Keratinocyte (primary cell): ENCODE data around the gene APOBR. TPM values are rescaled to one million over a fixed set of nuclear protein-coding genes. Genes with fewer than 3 reads are reported as not detected.

Experiments
- DNase-seq: peaks from one replicate; pipeline ENCODE4 v3.0.0-alpha.2; 2011; ENCODE audit warnings: low read depth, missing footprints, low spot score
- FAIRE-seq: peaks from 2 replicates; lab custom pipeline; 2011; peaks lifted over from hg19 to GRCh38; lab: Jason Lieb, UNC
- H2AFZ ChIP-seq: 2 replicates; pipeline ENCODE4 v1.6.0; 2012; ENCODE audit warnings: low read length, control low read depth, inconsistent platforms; ENCODE audit not compliant: control insufficient read depth
- H3K27ac ChIP-seq: 2 replicates; pipeline ENCODE4 v1.5.1; 2011; ENCODE audit warnings: low read length; ENCODE audit not compliant: control insufficient read depth, insufficient read depth
- H3K27me3 ChIP-seq: 3 replicates; pipeline ENCODE4 v1.6.0; 2011; ENCODE audit warnings: low read length; ENCODE audit not compliant: control insufficient read depth, insufficient read depth; ENCODE audit errors: extremely low read depth
- H3K36me3 ChIP-seq, 2 experiments: 2 replicates in 1 of 2; 3 replicates in 1 of 2; pipeline ENCODE4 v1.5.1; 2011; ENCODE audit warnings: low read length in 2 of 2, mild to moderate bottlenecking in 1 of 2; ENCODE audit not compliant: control insufficient read depth in 2 of 2, insufficient read depth in 2 of 2; ENCODE audit errors: extremely low read depth in 1 of 2
- H3K4me1 ChIP-seq: 3 replicates; pipeline ENCODE4 v1.5.1; 2011; ENCODE audit warnings: low read length; ENCODE audit not compliant: control insufficient read depth, insufficient read depth; ENCODE audit errors: extremely low read depth
- H3K4me2 ChIP-seq: 3 replicates; pipeline ENCODE4 v1.6.0; 2011; ENCODE audit warnings: low read depth, low read length; ENCODE audit not compliant: control insufficient read depth, insufficient read depth; ENCODE audit errors: extremely low read depth
- H3K4me3 ChIP-seq, 3 experiments: fragments of 200-600 bp in 1 of 3; sonication (generic) in 1 of 3; 2 replicates in 2 of 3; 3 replicates in 1 of 3; pipeline ENCODE4 v1.5.1; 2011 to 2016; ENCODE audit warnings: low read length in 3 of 3, mild to moderate bottlenecking in 3 of 3, control low read depth in 2 of 3, inconsistent platforms in 1 of 3, low read depth in 1 of 3, mixed read lengths in 1 of 3, mixed run types in 1 of 3, moderate library complexity in 1 of 3; ENCODE audit not compliant: control insufficient read depth in 2 of 3, insufficient read depth in 2 of 3; ENCODE audit errors: extremely low read depth in 1 of 3
- H3K79me2 ChIP-seq: 2 replicates; pipeline ENCODE4 v1.6.0; 2012; ENCODE audit warnings: low read length; ENCODE audit not compliant: control insufficient read depth, insufficient read depth
- H3K9ac ChIP-seq: 3 replicates; pipeline ENCODE4 v1.6.0; 2011; ENCODE audit warnings: low read length; ENCODE audit not compliant: control insufficient read depth, insufficient read depth; ENCODE audit errors: extremely low read depth
- H3K9me1 ChIP-seq: 3 replicates; pipeline ENCODE4 v1.6.0; 2011; ENCODE audit warnings: low read length; ENCODE audit not compliant: control insufficient read depth, insufficient read depth; ENCODE audit errors: extremely low read depth
- H3K9me3 ChIP-seq: 2 replicates; pipeline ENCODE4 v1.5.1; 2012; ENCODE audit warnings: low read depth, low read length; ENCODE audit not compliant: control insufficient read depth
- H4K20me1 ChIP-seq: 3 replicates; pipeline ENCODE4 v1.6.0; 2011; ENCODE audit warnings: low read length; ENCODE audit not compliant: control insufficient read depth, insufficient read depth; ENCODE audit errors: extremely low read depth
- CTCF ChIP-seq, 3 experiments: IDR thresholded peaks in 1 of 3; conservative IDR thresholded peaks in 1 of 3; optimal IDR thresholded peaks in 1 of 3; 2 replicates in 2 of 3; 3 replicates in 1 of 3; pipeline versions ENCODE3 to v1.5.1; 2011; ENCODE audit warnings: low read length in 3 of 3, mild to moderate bottlenecking in 3 of 3, moderate library complexity in 2 of 3, control low read depth in 1 of 3, inconsistent platforms in 1 of 3; ENCODE audit not compliant: insufficient read depth in 2 of 3; ENCODE audit errors: extremely low read depth in 1 of 3
- EZH2 ChIP-seq: IDR thresholded peaks from one replicate; pipeline ENCODE4 v1.6.1; 2012; ENCODE audit warnings: inconsistent platforms, mild to moderate bottlenecking, low read length, moderate library complexity
- dilution Hi-C: fragments of 300-500 bp; cut with MboI; formaldehyde crosslinking; loops from one replicate; pipeline ENCODE4 v1.7.0; 2020; ENCODE audit warnings: low sequenced_read_pairs; ENCODE audit not compliant: extremely low pct_ligation_motif_present
- polyA plus RNA-seq, 5 experiments: library from polyadenylated mRNA; depleted of rRNA in 3 of 5; stranded (reverse) in 3 of 5; stranded (forward) in 1 of 5; unstranded in 1 of 5; fragments of >200 nt; gene quantifications; 1 replicate in 1 of 5; 2 replicates in 3 of 5; 3 replicates in 1 of 5; pipeline versions ENCODE4 v1.2.1 to v1.2.3, GENCODE V29; 2011 to 2012; ENCODE audit warnings: missing spikeins in 2 of 5, low read depth in 1 of 5, low replicate concordance in 1 of 5

APOBR gene
- polyA plus RNA-seq, 1 donor (not counting 4 experiments of a cell fraction or from before 2014, with no cell fraction given): 0.04 TPM

GRCh38 chr16:28511801-28512789 lies 17.7 kb downstream of the APOBR start:
- H3K4me2 ChIP-seq: no peak overlapping the region
- H3K9me3 ChIP-seq: no peaks in the 10 kb centered on the region
- H3K9ac ChIP-seq: no peak overlapping the region
- H3K4me3 ChIP-seq: no peak overlapping the region
- TF ChIP-seq EZH2 (no peak), CTCF (optimal IDR thresholded peaks at IDR 0.05 in 1 of 3, IDR thresholded peaks at IDR 0.05 in 1 of 3, conservative IDR thresholded peaks at IDR 0.05 in 1 of 3; ENCODE audit: extremely low read depth in 1 of 3, insufficient read depth in 2 of 3, low read length in 3 of 3) (no peak)
- H3K4me1 ChIP-seq: no peaks in the 10 kb centered on the region
- H3K36me3 ChIP-seq: no peaks in the 10 kb centered on the region
- no peaks in the 10 kb centered on the region for H4K20me1 ChIP-seq
- dilution Hi-C loops: no loop called here
- H3K79me2 ChIP-seq: no peaks in the 10 kb centered on the region
- no peak overlapping the region for H3K27ac ChIP-seq
- no peak overlapping the region for H2AFZ ChIP-seq
- FAIRE-seq (no peak), DNase-seq (no peak)
- no peaks in the 10 kb centered on the region for H3K9me1 ChIP-seq
- H3K27me3 ChIP-seq: no peaks in the 10 kb centered on the region

GRCh38 chr16:28513484-28514181 lies 19.2 kb downstream of the APOBR start:
- dilution Hi-C loops: no loop called here
- Histone ChIP-seq H3K4me2 (no peak overlapping the region), H3K27ac (no peak overlapping the region), H3K9ac (no peak overlapping the region), H3K4me1 (no peaks in the 10 kb centered on the region), H2AFZ (no peak overlapping the region), H3K27me3 (no peaks in the 10 kb centered on the region), H3K9me3 (no peaks in the 10 kb centered on the region), H3K4me3 (no peak overlapping the region), H3K36me3 (no peaks in the 10 kb centered on the region), H3K79me2 (no peaks in the 10 kb centered on the region), H4K20me1 (no peaks in the 10 kb centered on the region), H3K9me1 (no peaks in the 10 kb centered on the region)
- TF ChIP-seq CTCF (optimal IDR thresholded peaks at IDR 0.05 in 1 of 3, IDR thresholded peaks at IDR 0.05 in 1 of 3, conservative IDR thresholded peaks at IDR 0.05 in 1 of 3; ENCODE audit: extremely low read depth in 1 of 3, insufficient read depth in 2 of 3, low read length in 3 of 3): no peak
- no peak for TF ChIP-seq EZH2
- FAIRE-seq: no peak
- DNase-seq: no peak
